ENCODE results near the gene SELPLG. TPM values are rescaled to one million over a fixed set of nuclear protein-coding genes. Genes with fewer than 3 reads are reported as not detected.
A peak's percentile ranks its signal among the peaks of the same experiment; 100 is the strongest.

Gene SELPLG
- total RNA-seq, 4 donors from 2014 or later: 3.6 to 12.4 (median 5.5) TPM

DNA sequence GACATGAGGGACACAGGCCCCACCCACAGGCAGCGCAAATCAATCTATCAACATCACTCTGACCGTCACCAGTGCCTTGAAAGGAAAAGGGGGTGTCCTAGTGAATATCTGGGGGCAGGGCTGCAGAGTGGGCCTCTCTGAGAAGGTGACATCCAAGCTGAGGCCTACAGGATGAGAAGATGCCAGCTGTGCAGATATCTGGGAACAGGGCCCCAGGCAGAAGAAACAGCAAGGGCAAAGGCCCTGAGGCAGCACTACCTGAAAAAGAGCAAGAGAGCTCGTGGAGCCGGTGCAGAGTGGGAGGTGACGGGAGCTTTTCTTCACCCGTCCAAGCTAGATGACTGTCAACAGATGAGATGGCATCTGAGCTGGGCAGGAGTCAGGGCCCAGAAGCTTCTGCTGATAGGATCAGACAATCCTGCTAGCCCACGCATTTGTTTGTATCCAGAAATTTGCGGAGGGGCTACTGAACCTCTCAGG is 23.3 kb downstream of the SELPLG start:
- peaks cover 0 to 17% (median 0%) of the 10 kb centered on the region in 3 donors for H3K4me1 ChIP-seq
- TF ChIP-seq, protein P1, sequence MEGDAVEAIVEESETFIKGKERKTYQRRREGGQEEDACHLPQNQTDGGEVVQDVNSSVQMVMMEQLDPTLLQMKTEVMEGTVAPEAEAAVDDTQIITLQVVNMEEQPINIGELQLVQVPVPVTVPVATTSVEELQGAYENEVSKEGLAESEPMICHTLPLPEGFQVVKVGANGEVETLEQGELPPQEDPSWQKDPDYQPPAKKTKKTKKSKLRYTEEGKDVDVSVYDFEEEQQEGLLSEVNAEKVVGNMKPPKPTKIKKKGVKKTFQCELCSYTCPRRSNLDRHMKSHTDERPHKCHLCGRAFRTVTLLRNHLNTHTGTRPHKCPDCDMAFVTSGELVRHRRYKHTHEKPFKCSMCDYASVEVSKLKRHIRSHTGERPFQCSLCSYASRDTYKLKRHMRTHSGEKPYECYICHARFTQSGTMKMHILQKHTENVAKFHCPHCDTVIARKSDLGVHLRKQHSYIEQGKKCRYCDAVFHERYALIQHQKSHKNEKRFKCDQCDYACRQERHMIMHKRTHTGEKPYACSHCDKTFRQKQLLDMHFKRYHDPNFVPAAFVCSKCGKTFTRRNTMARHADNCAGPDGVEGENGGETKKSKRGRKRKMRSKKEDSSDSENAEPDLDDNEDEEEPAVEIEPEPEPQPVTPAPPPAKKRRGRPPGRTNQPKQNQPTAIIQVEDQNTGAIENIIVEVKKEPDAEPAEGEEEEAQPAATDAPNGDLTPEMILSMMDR (IDR thresholded peaks at IDR 0.05): no peak
- TF ChIP-seq EP300 (IDR thresholded peaks at IDR 0.05) (no peak), POLR2A (IDR thresholded peaks at IDR 0.05) (no peak), POLR2AphosphoS5 (IDR thresholded peaks at IDR 0.05) (no peak)
- peaks cover 12% of the 10 kb centered on the region for H3K27me3 ChIP-seq
- WGBS, 2 donors (ENCODE audit: low coverage in 1 of 2): 81 to 88% methylated on average over 4 to 5 of the region's 8 CpGs
- no peaks in the 10 kb centered on the region for H3K9me3 ChIP-seq
- no peak overlapping the region for H3K4me3 ChIP-seq
- ATAC-seq: no peak
- H3K36me3 ChIP-seq: no peaks in the 10 kb centered on the region
- no peak overlapping the region for H3K27ac ChIP-seq

GRCh38 chr12:108609537-108610335 is 24.0 kb downstream of the SELPLG start:
- Histone ChIP-seq H3K4me1 (peaks cover 0 to 17% (median 0%) of the 10 kb centered on the region in 3 donors), H3K36me3 (no peaks in the 10 kb centered on the region), H3K27me3 (peaks cover 12% of the 10 kb centered on the region), H3K9me3 (no peaks in the 10 kb centered on the region), H3K4me3 (no peak overlapping the region), H3K27ac (no peak overlapping the region)
- TF ChIP-seq POLR2AphosphoS5 (IDR thresholded peaks at IDR 0.05) (peak; percentile 63), POLR2A (IDR thresholded peaks at IDR 0.05) (no peak), EP300 (IDR thresholded peaks at IDR 0.05) (no peak)
- TF ChIP-seq, protein P1 (IDR thresholded peaks at IDR 0.05): no peak
- peak; percentile 83 for ATAC-seq
- 60% methylated on average over 6 of the region's 21 CpGs; no CpG with 5 or more reads in 1 of the 2 donors for WGBS, 2 donors (ENCODE audit: low coverage in 1 of 2)

DNA sequence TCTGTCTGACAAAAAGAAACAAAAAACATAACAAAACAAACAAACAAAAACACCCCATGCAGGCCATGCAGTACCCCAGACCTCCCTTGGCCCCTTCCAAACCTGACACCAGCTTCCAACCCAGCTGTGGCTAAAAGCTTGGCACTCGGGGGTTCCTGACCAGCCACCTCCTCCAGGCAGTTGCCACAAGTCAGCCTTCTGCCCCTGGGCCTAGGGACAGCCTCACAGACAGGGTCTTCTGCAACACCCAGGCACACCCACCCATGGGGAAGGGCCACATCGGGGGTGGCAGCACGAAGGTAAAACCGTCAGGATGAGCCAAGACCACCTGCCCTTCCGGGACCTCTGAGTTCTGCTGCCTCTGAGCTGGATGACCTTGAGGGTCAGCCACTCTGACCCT is 25.1 kb downstream of the SELPLG start:
- Histone ChIP-seq H3K27ac (no peak overlapping the region), H3K4me1 (peaks cover 0 to 20% (median 0%) of the 10 kb centered on the region in 3 donors), H3K36me3 (no peaks in the 10 kb centered on the region), H3K4me3 (no peak overlapping the region), H3K9me3 (no peaks in the 10 kb centered on the region), H3K27me3 (peaks cover 12% of the 10 kb centered on the region)
- no peak for ATAC-seq
- TF ChIP-seq POLR2A (IDR thresholded peaks at IDR 0.05) (no peak), POLR2AphosphoS5 (IDR thresholded peaks at IDR 0.05) (no peak), EP300 (IDR thresholded peaks at IDR 0.05) (no peak)
- no CpG with 5 or more reads among the region's 5 CpGs for WGBS, 2 donors (ENCODE audit: low coverage in 1 of 2)

DNA sequence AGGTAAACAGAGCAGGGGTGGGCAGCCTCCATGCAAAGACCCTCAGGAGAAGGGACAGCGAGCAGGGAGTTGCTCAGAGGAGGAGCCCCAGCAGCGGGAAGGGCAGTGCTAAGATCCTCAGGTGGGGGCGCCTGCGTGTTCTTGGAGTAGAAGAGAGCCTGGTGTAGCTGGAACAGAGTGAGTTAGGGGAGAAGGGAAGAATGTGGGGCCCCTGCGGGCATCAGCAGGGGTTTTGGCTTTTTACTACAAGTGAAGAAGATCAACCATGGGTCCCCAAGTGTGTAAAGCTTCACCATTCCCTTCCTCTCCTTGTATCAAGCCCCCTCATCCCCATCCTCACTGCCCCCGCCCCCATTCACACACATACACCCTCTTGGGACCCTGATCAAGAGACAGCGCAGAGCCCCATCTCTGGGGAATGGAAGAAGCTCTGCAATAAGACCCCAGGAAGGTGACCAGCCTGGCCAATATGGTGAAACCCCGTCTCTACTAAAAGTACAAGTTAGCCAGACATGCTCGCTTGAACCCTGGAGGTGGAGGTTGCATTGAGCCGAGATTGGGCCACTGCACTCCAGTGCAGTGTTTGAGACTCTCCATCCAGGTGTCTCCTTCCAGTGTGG is 25.6 kb downstream of the SELPLG start:
- Histone ChIP-seq H3K4me3 (no peak overlapping the region), H3K27ac (no peak overlapping the region), H3K4me1 (peaks cover 0 to 16% (median 0%) of the 10 kb centered on the region in 3 donors), H3K9me3 (no peaks in the 10 kb centered on the region), H3K27me3 (peaks cover 12% of the 10 kb centered on the region), H3K36me3 (no peaks in the 10 kb centered on the region)
- no peak for ATAC-seq
- no peak for TF ChIP-seq POLR2A (IDR thresholded peaks at IDR 0.05)
- WGBS, 2 donors (ENCODE audit: low coverage in 1 of 2): 67 to 95% methylated on average over 3 to 7 of the region's 10 CpGs

- no peak for ATAC-seq
- Histone ChIP-seq H3K4me1 (peaks cover 0 to 16% (median 0%) of the 10 kb centered on the region in 3 donors), H3K36me3 (no peaks in the 10 kb centered on the region), H3K4me3 (no peak overlapping the region), H3K27me3 (peaks cover 12% of the 10 kb centered on the region), H3K9me3 (no peaks in the 10 kb centered on the region), H3K27ac (no peak overlapping the region)
- WGBS, 2 donors (ENCODE audit: low coverage in 1 of 2): 40% methylated on average over 1 of the region's 9 CpGs; no CpG with 5 or more reads in 1 of the 2 donors
- no peak for TF ChIP-seq POLR2AphosphoS5 (IDR thresholded peaks at IDR 0.05)
- TF ChIP-seq POLR2A (IDR thresholded peaks at IDR 0.05): no peak
- no peak for TF ChIP-seq EP300 (IDR thresholded peaks at IDR 0.05)
- TF ChIP-seq, protein P1 (IDR thresholded peaks at IDR 0.05): no peak
These were observed 27.2 kb downstream of the SELPLG start for GRCh38 chr12:108606492-108606891.

Measured in gastroesophageal sphincter (tissue), 4 donors.